ENCODE results near the gene DYRK2.
"Not testable (repeated sequence)": the region's sequence is repeated elsewhere in the genome, so short reads cannot be mapped to it uniquely, and the experiment has no call there.

The DYRK2 gene

GRCh38 chr12:67669934-67670631 lies 21.5 kb downstream of the DYRK2 start:
- H3K4me1 Mint-ChIP-seq (ENCODE audit: low read depth): peaks cover 11% of the 10 kb centered on the region
- peaks cover 17% of the 10 kb centered on the region for H3K9me3 Mint-ChIP-seq
- no peak overlapping the region for H3K27ac Mint-ChIP-seq
- H3K4me3 Mint-ChIP-seq: no peak overlapping the region
- H3K36me3 Mint-ChIP-seq (ENCODE audit: low read depth): peaks cover 35% of the 10 kb centered on the region
- H3K27me3 Mint-ChIP-seq (ENCODE audit: low read depth): no peaks in the 10 kb centered on the region

- H3K9me3 Mint-ChIP-seq: peaks cover 17% of the 10 kb centered on the region
- peaks cover 32% of the 10 kb centered on the region for H3K36me3 Mint-ChIP-seq (ENCODE audit: low read depth)
- no peak overlapping the region for H3K27ac Mint-ChIP-seq
- H3K4me1 Mint-ChIP-seq (ENCODE audit: low read depth): peaks cover 8% of the 10 kb centered on the region
- no peak overlapping the region for H3K4me3 Mint-ChIP-seq
- no peaks in the 10 kb centered on the region for H3K27me3 Mint-ChIP-seq (ENCODE audit: low read depth)
Observed at GRCh38 chr12:67671419-67671818, 22.9 kb downstream of the DYRK2 start.

GRCh38 chr12:67671892-67672291 lies 23.3 kb downstream of the DYRK2 start:
- H3K36me3 Mint-ChIP-seq (ENCODE audit: low read depth): peaks cover 32% of the 10 kb centered on the region
- H3K27ac Mint-ChIP-seq: no peak overlapping the region
- H3K9me3 Mint-ChIP-seq: peaks cover 17% of the 10 kb centered on the region
- no peaks in the 10 kb centered on the region for H3K27me3 Mint-ChIP-seq (ENCODE audit: low read depth)
- H3K4me1 Mint-ChIP-seq (ENCODE audit: low read depth): peaks cover 8% of the 10 kb centered on the region
- no peak overlapping the region for H3K4me3 Mint-ChIP-seq

GRCh38 chr12:67672507-67672906 lies 24.0 kb downstream of the DYRK2 start:
- not testable (repeated sequence) for H3K27me3 Mint-ChIP-seq (ENCODE audit: low read depth)
- peaks cover 30% of the 10 kb centered on the region for H3K36me3 Mint-ChIP-seq (ENCODE audit: low read depth)

GRCh38 chr12:67673509-67673908 lies 25.0 kb downstream of the DYRK2 start:
- not testable (repeated sequence) for H3K4me1 Mint-ChIP-seq (ENCODE audit: low read depth); H3K27me3 Mint-ChIP-seq (ENCODE audit: low read depth); H3K27ac Mint-ChIP-seq; H3K4me3 Mint-ChIP-seq
- H3K9me3 Mint-ChIP-seq: peaks cover 17% of the 10 kb centered on the region
- H3K36me3 Mint-ChIP-seq (ENCODE audit: low read depth): peaks cover 26% of the 10 kb centered on the region

More at GRCh38 chr12:67672507-67672906, 24.0 kb downstream of the DYRK2 start:
- H3K4me3 Mint-ChIP-seq; H3K27ac Mint-ChIP-seq; H3K4me1 Mint-ChIP-seq (ENCODE audit: low read depth): not testable (repeated sequence)
- H3K9me3 Mint-ChIP-seq: peaks cover 17% of the 10 kb centered on the region

- H3K36me3 Mint-ChIP-seq (ENCODE audit: low read depth): peaks cover 26% of the 10 kb centered on the region
- no peak overlapping the region for H3K4me3 Mint-ChIP-seq
- no peak overlapping the region for H3K27ac Mint-ChIP-seq
- H3K4me1 Mint-ChIP-seq (ENCODE audit: low read depth): peaks cover 13% of the 10 kb centered on the region
- H3K27me3 Mint-ChIP-seq (ENCODE audit: low read depth): no peaks in the 10 kb centered on the region
- H3K9me3 Mint-ChIP-seq: peaks cover 17% of the 10 kb centered on the region
Observed at GRCh38 chr12:67674417-67674816, 25.9 kb downstream of the DYRK2 start.

GRCh38 chr12:67676624-67677023 lies 28.1 kb downstream of the DYRK2 start:
- peaks cover 7% of the 10 kb centered on the region for H3K4me1 Mint-ChIP-seq (ENCODE audit: low read depth)
- H3K9me3 Mint-ChIP-seq: peaks cover 17% of the 10 kb centered on the region
- H3K4me3 Mint-ChIP-seq: no peak overlapping the region
- peaks cover 6% of the 10 kb centered on the region for H3K27me3 Mint-ChIP-seq (ENCODE audit: low read depth)
- peaks cover 27% of the 10 kb centered on the region for H3K36me3 Mint-ChIP-seq (ENCODE audit: low read depth)
- no peak overlapping the region for H3K27ac Mint-ChIP-seq

GRCh38 chr12:67677166-67677565 lies 28.6 kb downstream of the DYRK2 start:
- H3K36me3 Mint-ChIP-seq (ENCODE audit: low read depth): peaks cover 25% of the 10 kb centered on the region

GRCh38 chr12:67681105-67681778 lies 32.7 kb downstream of the DYRK2 start:
- Mint-ChIP-seq H3K9me3 (no peaks in the 10 kb centered on the region), H3K4me1 (ENCODE audit: low read depth) (peaks cover 7% of the 10 kb centered on the region), H3K4me3 (no peak overlapping the region), H3K27ac (no peak overlapping the region), H3K27me3 (ENCODE audit: low read depth) (peaks cover 21% of the 10 kb centered on the region), H3K36me3 (ENCODE audit: low read depth) (peaks cover 10% of the 10 kb centered on the region)

More at GRCh38 chr12:67677166-67677565, 28.6 kb downstream of the DYRK2 start:
- H3K9me3 Mint-ChIP-seq: peaks cover 15% of the 10 kb centered on the region
- peaks cover 6% of the 10 kb centered on the region for H3K27me3 Mint-ChIP-seq (ENCODE audit: low read depth)
- H3K27ac Mint-ChIP-seq: no peak overlapping the region
- no peak overlapping the region for H3K4me3 Mint-ChIP-seq
- H3K4me1 Mint-ChIP-seq (ENCODE audit: low read depth): peaks cover 7% of the 10 kb centered on the region

- Mint-ChIP-seq H3K27ac (no peak overlapping the region), H3K4me1 (ENCODE audit: low read depth) (peaks cover 7% of the 10 kb centered on the region), H3K4me3 (no peak overlapping the region), H3K27me3 (ENCODE audit: low read depth) (peaks cover 21% of the 10 kb centered on the region), H3K36me3 (ENCODE audit: low read depth) (peaks cover 10% of the 10 kb centered on the region), H3K9me3 (no peaks in the 10 kb centered on the region)
Observed at GRCh38 chr12:67681941-67682620, 33.5 kb downstream of the DYRK2 start.

GRCh38 chr12:67689385-67689784 lies 40.8 kb downstream of the DYRK2 start:
- Mint-ChIP-seq H3K9me3 (no peaks in the 10 kb centered on the region), H3K4me3 (no peak overlapping the region), H3K36me3 (ENCODE audit: low read depth) (peaks cover 5% of the 10 kb centered on the region), H3K27me3 (ENCODE audit: low read depth) (peaks cover 57% of the 10 kb centered on the region), H3K27ac (no peak overlapping the region), H3K4me1 (ENCODE audit: low read depth) (peaks cover 2% of the 10 kb centered on the region)

GRCh38 chr12:67690656-67691055 lies 42.1 kb downstream of the DYRK2 start:
- peaks cover 4% of the 10 kb centered on the region for H3K36me3 Mint-ChIP-seq (ENCODE audit: low read depth)
- no peak overlapping the region for H3K4me3 Mint-ChIP-seq
- H3K27ac Mint-ChIP-seq: no peak overlapping the region
- H3K27me3 Mint-ChIP-seq (ENCODE audit: low read depth): peaks cover 61% of the 10 kb centered on the region
- H3K9me3 Mint-ChIP-seq: no peaks in the 10 kb centered on the region
- H3K4me1 Mint-ChIP-seq (ENCODE audit: low read depth): peaks cover 8% of the 10 kb centered on the region

- Mint-ChIP-seq H3K36me3 (ENCODE audit: low read depth) (peaks cover 4% of the 10 kb centered on the region), H3K4me1 (ENCODE audit: low read depth) (peaks cover 8% of the 10 kb centered on the region), H3K27me3 (ENCODE audit: low read depth) (peaks cover 67% of the 10 kb centered on the region), H3K4me3 (no peak overlapping the region), H3K27ac (no peak overlapping the region), H3K9me3 (no peaks in the 10 kb centered on the region)
Observed at GRCh38 chr12:67691220-67691619, 42.7 kb downstream of the DYRK2 start.

- Mint-ChIP-seq H3K36me3 (ENCODE audit: low read depth) (peaks cover 4% of the 10 kb centered on the region), H3K9me3 (no peaks in the 10 kb centered on the region), H3K27ac (no peak overlapping the region), H3K4me3 (no peak overlapping the region), H3K27me3 (ENCODE audit: low read depth) (peaks cover 76% of the 10 kb centered on the region), H3K4me1 (ENCODE audit: low read depth) (peaks cover 9% of the 10 kb centered on the region)
Observed at GRCh38 chr12:67692135-67692534, 43.6 kb downstream of the DYRK2 start.

- Mint-ChIP-seq H3K27me3 (ENCODE audit: low read depth) (peaks cover 71% of the 10 kb centered on the region), H3K9me3 (no peaks in the 10 kb centered on the region), H3K4me1 (ENCODE audit: low read depth) (peaks cover 15% of the 10 kb centered on the region), H3K4me3 (no peak overlapping the region), H3K27ac (no peak overlapping the region), H3K36me3 (ENCODE audit: low read depth) (peaks cover 2% of the 10 kb centered on the region)
Observed at GRCh38 chr12:67692966-67693365, 44.4 kb downstream of the DYRK2 start.
